Omental fat pad (tissue), 4 donors: ENCODE data around the gene GPR137. TPM values are rescaled to one million over a fixed set of nuclear protein-coding genes. Genes with fewer than 3 reads are reported as not detected.

Source experiments
- ATAC-seq: fragments of 150-250 bp; one replicate; pipeline ENCODE4 v1.9.1; 2016; ENCODE audit warnings: mild to moderate bottlenecking, moderate library complexity; ENCODE audit not compliant: low FRiP score
- DNase-seq: peaks from one replicate; pipeline ENCODE4 v3.0.0-alpha.2; 2019; ENCODE audit warnings: low spot score
- CTCF ChIP-seq, 3 donors: fragments of 450-650 bp; IDR thresholded peaks; one replicate each; pipeline ENCODE4 v1.5.1; 2016 to 2017; ENCODE audit warnings: antibody characterized with exemption in 3 of 3, mild to moderate bottlenecking in 3 of 3, moderate library complexity in 2 of 3
- total RNA-seq, 4 donors: library from RNA; depleted of rRNA; stranded (reverse); fragments of >200 nt; gene quantifications; one replicate each; pipeline ENCODE4 v1.1.0, GENCODE V29; 2016

GPR137 gene
- total RNA-seq, 4 donors from 2014 or later, result 8.2 to 20.6 (median 12.7) TPM

- no peak for DNase-seq
- no peak for TF ChIP-seq CTCF (IDR thresholded peaks at IDR 0.05)
- ATAC-seq, result no peak
These were observed 2.6 kb upstream of the GPR137 start for GRCh38 chr11:64283092-64283491.

- DNase-seq (peak; percentile 84), ATAC-seq (peak; percentile 90)
- no peak for TF ChIP-seq CTCF (IDR thresholded peaks at IDR 0.05)
These were observed 1.3 kb upstream of the GPR137 start, which contains the start of gene BAD for GRCh38 chr11:64284048-64284961. TSS of gene BAD (minus strand) at chr11:64284665. CDS start at chr11:64284368, 297 bp downstream.

- TF ChIP-seq CTCF (IDR thresholded peaks at IDR 0.05), result no peak
- peak; percentile 0 for ATAC-seq
- no peak for DNase-seq
These were observed 495 bp downstream of the GPR137 start for GRCh38 chr11:64285885-64286800.

- TF ChIP-seq CTCF (IDR thresholded peaks at IDR 0.05), result no peak
- DNase-seq (no peak), ATAC-seq (no peak)
These were observed 1.1 kb downstream of the GPR137 start for GRCh38 chr11:64286801-64287159.

GRCh38 chr11:64287676-64288352, 2.2 kb downstream of the GPR137 start:
- no peak for DNase-seq
- ATAC-seq, result no peak
- no peak for TF ChIP-seq CTCF (IDR thresholded peaks at IDR 0.05)

- no peak for DNase-seq
- TF ChIP-seq CTCF (IDR thresholded peaks at IDR 0.05), result no peak
- no peak for ATAC-seq
These were observed 2.7 kb downstream of the GPR137 start for GRCh38 chr11:64288353-64288750.
